Sigmoid colon (tissue), 7 donors: Measurements from ENCODE around the gene OBSL1. TPM values are rescaled to one million over a fixed set of nuclear protein-coding genes. Genes with fewer than 3 reads are reported as not detected.

Experiments
- DNase-seq: peaks from one replicate; pipeline ENCODE4 v3.0.0-alpha.2; 2019
- H3K27ac ChIP-seq, 4 donors: fragments of 200-600 bp; sonication (generic); one replicate each; pipeline ENCODE4 v1.5.1; 2016 to 2019; ENCODE audit warnings: mild to moderate bottlenecking in 1 of 4
- H3K27me3 ChIP-seq, 3 donors: fragments of 200-600 bp; sonication (generic); one replicate each; pipeline ENCODE4 v1.5.1; 2019; ENCODE audit warnings: mild to moderate bottlenecking in 1 of 3
- H3K36me3 ChIP-seq, 4 donors: fragments of 200-600 bp; sonication (generic); one replicate each; pipeline ENCODE4 v1.5.1; 2016 to 2019
- H3K4me1 ChIP-seq, 4 donors: fragments of 200-600 bp; sonication (generic); one replicate each; pipeline ENCODE4 v1.5.1; 2017 to 2019
- H3K4me3 ChIP-seq, 4 donors: fragments of 200-600 bp; sonication (generic); one replicate each; pipeline ENCODE4 v1.5.1; 2017 to 2019; ENCODE audit warnings: mild to moderate bottlenecking in 2 of 4, moderate library complexity in 1 of 4
- H3K9me3 ChIP-seq, 4 donors: fragments of 200-600 bp in 3 of 4; sonication (generic) in 3 of 4; one replicate each; pipeline versions ENCODE4 v1.5.1 to v1.6.1; 2013 to 2019
- EP300 ChIP-seq, 4 donors: sonication (generic); formaldehyde crosslinking; IDR thresholded peaks; one replicate each; pipeline ENCODE4 v1.6.1; 2017; ENCODE audit warnings: antibody characterized with exemption in 4 of 4
- POLR2A ChIP-seq, 2 donors: fragments of 450-650 bp; IDR thresholded peaks; one replicate each; pipeline ENCODE4 v1.6.1; 2016; ENCODE audit warnings: antibody characterized with exemption in 2 of 2, mild to moderate bottlenecking in 2 of 2, moderate library complexity in 2 of 2
- POLR2AphosphoS5 ChIP-seq, 4 donors: sonication (generic); formaldehyde crosslinking; IDR thresholded peaks; one replicate each; pipeline ENCODE4 v1.6.1; 2017; ENCODE audit warnings: antibody characterized with exemption in 4 of 4
- WGBS, 2 donors: extraction: QIAGEN DNeasy Blood & Tissue Kit; methylation state at CpG; one replicate each; pipeline ENCODE4 v1.1.7; 2013; 5-methylcytosine and 5-hydroxymethylcytosine counted together
- intact Hi-C: fragments of 100-400 bp; cut with DNase I; formaldehyde crosslinking; loops from one replicate; pipeline ENCODE4 v1.15.1; 2023
- polyA plus RNA-seq, 3 donors: library from polyadenylated mRNA; stranded (reverse); fragments of 200-250 nt; gene quantifications; one replicate each; pipeline ENCODE4 v1.2.3, GENCODE V29; 2013
- total RNA-seq, 4 donors: library from RNA; depleted of rRNA; stranded (reverse); fragments of >200 nt; gene quantifications; one replicate each; pipeline ENCODE4 v1.1.0, GENCODE V29; 2016
- TF ChIP-seq, protein P1 (sequence below), 4 experiments: fragments of 450-650 bp in 3 of 4; fragments of 200-600 bp in 1 of 4; IDR thresholded peaks; one replicate each; pipeline ENCODE4 v1.5.1; 2016 to 2019; ENCODE audit warnings: antibody characterized with exemption in 4 of 4, mild to moderate bottlenecking in 3 of 4, moderate library complexity in 2 of 4
- donor health status: healthy with polysubstance abuse.
- donor health status: Bipolar disorder and iron deficiency.
- donor health status: healthy.

OBSL1 gene
- total and polyA plus RNA-seq, 7 donors = 2.8 to 83.6 (median 34.6) TPM

DNA sequence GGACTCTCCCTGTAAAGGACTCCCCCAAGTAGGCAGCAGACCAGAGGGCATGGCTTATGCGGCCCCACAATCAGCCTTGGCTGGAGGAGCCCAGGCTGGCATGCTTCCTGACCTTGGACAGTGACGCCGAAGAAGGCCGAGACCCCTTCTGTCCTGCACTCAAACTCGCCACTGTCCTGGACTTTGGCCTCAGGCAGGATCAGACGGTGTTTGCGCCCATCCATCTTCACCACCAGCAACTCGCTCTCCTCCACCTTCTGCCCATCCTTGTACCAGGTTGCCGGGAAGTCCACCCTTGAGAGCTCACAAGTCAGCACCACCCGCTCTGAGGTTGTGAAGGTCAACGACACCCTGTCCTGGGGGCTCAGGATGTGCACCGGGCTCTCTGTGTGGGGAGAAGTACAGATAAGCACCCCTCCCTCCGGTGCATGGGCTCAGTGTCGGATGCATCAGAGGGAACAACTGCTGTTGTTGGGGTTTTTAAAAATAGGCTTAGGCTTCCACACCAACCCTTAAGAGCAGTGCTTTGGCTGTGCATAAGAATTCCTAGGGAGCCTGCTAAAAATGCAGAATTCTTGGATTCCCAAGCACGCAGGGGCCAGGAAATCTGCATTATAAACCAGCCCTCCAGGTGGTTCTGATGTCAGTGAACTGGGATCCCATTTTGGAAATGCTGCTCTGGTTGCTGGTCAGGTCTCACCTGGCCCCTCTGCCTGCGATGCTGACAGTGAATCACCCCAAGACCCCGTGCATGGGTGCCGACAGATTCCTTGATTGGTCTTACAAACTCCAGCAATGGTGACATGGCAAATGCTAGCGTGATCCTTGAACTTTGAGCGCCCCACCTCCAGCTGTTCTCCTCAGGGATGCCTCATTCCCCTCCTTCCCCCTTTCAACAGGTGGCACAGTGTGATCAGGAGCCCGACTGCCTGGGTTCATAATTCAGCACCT, 5.9 kb downstream of the OBSL1 start:
- Histone ChIP-seq H3K27ac (no peak overlapping the region), H3K9me3 (no peaks in the 10 kb centered on the region), H3K27me3 (no peaks in the 10 kb centered on the region), H3K4me3 (no peak overlapping the region), H3K4me1 (peaks cover 0 to 10% (median 7%) of the 10 kb centered on the region in 4 donors), H3K36me3 (peaks cover 0 to 41% (median 4%) of the 10 kb centered on the region in 4 donors)
- 89 to 90% methylated on average over 21 of the region's 21 CpGs for WGBS, 2 donors
- no peak for TF ChIP-seq POLR2AphosphoS5 (IDR thresholded peaks at IDR 0.05)
- no peak for TF ChIP-seq EP300 (IDR thresholded peaks at IDR 0.05)
- TF ChIP-seq, protein P1, sequence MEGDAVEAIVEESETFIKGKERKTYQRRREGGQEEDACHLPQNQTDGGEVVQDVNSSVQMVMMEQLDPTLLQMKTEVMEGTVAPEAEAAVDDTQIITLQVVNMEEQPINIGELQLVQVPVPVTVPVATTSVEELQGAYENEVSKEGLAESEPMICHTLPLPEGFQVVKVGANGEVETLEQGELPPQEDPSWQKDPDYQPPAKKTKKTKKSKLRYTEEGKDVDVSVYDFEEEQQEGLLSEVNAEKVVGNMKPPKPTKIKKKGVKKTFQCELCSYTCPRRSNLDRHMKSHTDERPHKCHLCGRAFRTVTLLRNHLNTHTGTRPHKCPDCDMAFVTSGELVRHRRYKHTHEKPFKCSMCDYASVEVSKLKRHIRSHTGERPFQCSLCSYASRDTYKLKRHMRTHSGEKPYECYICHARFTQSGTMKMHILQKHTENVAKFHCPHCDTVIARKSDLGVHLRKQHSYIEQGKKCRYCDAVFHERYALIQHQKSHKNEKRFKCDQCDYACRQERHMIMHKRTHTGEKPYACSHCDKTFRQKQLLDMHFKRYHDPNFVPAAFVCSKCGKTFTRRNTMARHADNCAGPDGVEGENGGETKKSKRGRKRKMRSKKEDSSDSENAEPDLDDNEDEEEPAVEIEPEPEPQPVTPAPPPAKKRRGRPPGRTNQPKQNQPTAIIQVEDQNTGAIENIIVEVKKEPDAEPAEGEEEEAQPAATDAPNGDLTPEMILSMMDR (IDR thresholded peaks at IDR 0.05) = no peak
- no peak for TF ChIP-seq POLR2A (IDR thresholded peaks at IDR 0.05)
- intact Hi-C loops = no loop called here
- no peak for DNase-seq

GRCh38 chr2:219563271-219563928, 7.9 kb downstream of the OBSL1 start:
- Histone ChIP-seq H3K27ac (no peak overlapping the region), H3K36me3 (peaks cover 0 to 47% (median 4%) of the 10 kb centered on the region in 4 donors), H3K4me3 (no peak overlapping the region), H3K4me1 (peaks cover 0 to 5% (median 0%) of the 10 kb centered on the region in 4 donors), H3K27me3 (no peaks in the 10 kb centered on the region), H3K9me3 (no peaks in the 10 kb centered on the region)
- WGBS, 2 donors = 92 to 94% methylated on average over 20 of the region's 20 CpGs
- intact Hi-C loops = no loop called here
- DNase-seq = no peak
- TF ChIP-seq EP300 (IDR thresholded peaks at IDR 0.05) = no peak

DNA sequence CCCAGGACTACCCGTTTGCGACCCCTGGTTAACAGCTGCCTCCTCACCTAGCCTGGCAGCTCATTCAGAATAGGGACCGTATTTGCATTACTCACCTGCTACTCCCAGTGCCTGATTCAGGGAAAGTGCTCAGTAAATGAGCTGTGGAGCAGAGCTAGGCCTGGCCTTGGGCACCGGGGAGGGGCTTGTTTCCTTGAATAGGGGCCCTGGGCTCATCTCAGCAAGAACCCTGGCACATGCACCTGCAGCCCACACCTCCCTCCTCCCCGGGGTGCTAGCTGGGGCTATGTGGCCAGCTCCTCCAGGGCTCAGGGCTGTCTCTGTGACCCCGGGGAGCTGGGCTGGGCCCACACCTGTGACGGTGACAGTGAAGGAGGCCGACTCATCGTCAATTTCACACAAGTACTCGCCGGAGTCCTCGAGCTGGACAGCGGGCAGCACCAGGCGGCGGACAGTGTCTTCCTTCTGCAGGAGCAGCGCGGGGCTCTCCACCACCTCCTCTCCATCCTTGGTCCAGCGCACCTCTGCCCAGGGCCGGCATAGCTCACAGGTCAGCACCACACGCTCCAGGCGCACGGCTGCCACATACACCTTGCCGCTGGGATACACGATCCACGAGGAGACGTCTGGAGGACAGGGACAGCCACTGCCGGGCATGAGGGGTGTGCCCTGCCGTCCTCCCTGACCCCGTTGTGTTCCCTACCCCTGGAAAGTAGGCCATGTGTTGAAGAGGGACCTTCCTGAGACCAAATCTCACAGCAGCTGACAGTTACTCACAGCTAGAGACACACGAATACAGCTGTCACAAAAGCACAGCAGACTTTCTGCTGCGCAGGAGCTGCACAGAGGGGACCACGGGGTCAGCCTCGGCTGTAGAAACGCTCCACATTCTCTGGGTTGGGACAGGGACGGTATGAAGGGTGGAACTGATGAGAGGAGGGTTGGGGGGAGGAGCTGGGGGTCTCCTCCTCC, 9.0 kb downstream of the OBSL1 start:
- Histone ChIP-seq H3K27me3 (no peaks in the 10 kb centered on the region), H3K4me3 (no peak overlapping the region), H3K4me1 (peaks cover 0 to 5% (median 0%) of the 10 kb centered on the region in 4 donors), H3K36me3 (peaks cover 0 to 47% (median 4%) of the 10 kb centered on the region in 4 donors), H3K27ac (no peak overlapping the region), H3K9me3 (no peaks in the 10 kb centered on the region)
- intact Hi-C loops = no loop called here
- 85% methylated on average over 35 of the region's 35 CpGs for WGBS, 2 donors
- no peak for TF ChIP-seq POLR2AphosphoS5 (IDR thresholded peaks at IDR 0.05)
- TF ChIP-seq, protein P1 (IDR thresholded peaks at IDR 0.05) = no peak
- TF ChIP-seq POLR2A (IDR thresholded peaks at IDR 0.05) = no peak
- no peak for DNase-seq

GRCh38 chr2:219561179-219562048, 9.9 kb downstream of the OBSL1 start:
- H3K4me1 ChIP-seq = peaks cover 0 to 5% (median 0%) of the 10 kb centered on the region in 4 donors
- H3K27ac ChIP-seq = no peak overlapping the region
- H3K9me3 ChIP-seq = no peaks in the 10 kb centered on the region
- TF ChIP-seq, protein P1 (IDR thresholded peaks at IDR 0.05) = no peak
- TF ChIP-seq POLR2AphosphoS5 (IDR thresholded peaks at IDR 0.05) = no peak
- no peak for TF ChIP-seq EP300 (IDR thresholded peaks at IDR 0.05)
- no peak for TF ChIP-seq POLR2A (IDR thresholded peaks at IDR 0.05)
- intact Hi-C loops = no loop called here
- H3K27me3 ChIP-seq = no peaks in the 10 kb centered on the region
- DNase-seq = no peak
- peaks cover 0 to 49% (median 4%) of the 10 kb centered on the region in 4 donors for H3K36me3 ChIP-seq
- H3K4me3 ChIP-seq = no peak overlapping the region
- 85 to 88% methylated on average over 24 of the region's 24 CpGs for WGBS, 2 donors
